H9 (cell line): Measurements from ENCODE around the gene KLHL14. TPM values are rescaled to one million over a fixed set of nuclear protein-coding genes. Genes with fewer than 3 reads are reported as not detected.

ENCODE experiments used
- DNase-seq: peaks from one replicate; pipeline ENCODE4 v3.0.0-alpha.2; 2017
- H2AFZ ChIP-seq: one replicate; pipeline ENCODE4 v1.6.1; 2013; ENCODE audit warnings: mild to moderate bottlenecking, low read length, control low read depth, moderate library complexity
- H2AK5ac ChIP-seq: 2 replicates; pipeline ENCODE4 v1.6.1; 2013; ENCODE audit warnings: low read length, control low read depth, mixed read lengths; ENCODE audit not compliant: insufficient read length
- H2BK120ac ChIP-seq: one replicate; pipeline ENCODE4 v1.6.1; 2013; ENCODE audit warnings: low read depth, mild to moderate bottlenecking, low read length, control low read depth, inconsistent platforms; ENCODE audit not compliant: poor library complexity, severe bottlenecking
- H2BK12ac ChIP-seq: 2 replicates; pipeline ENCODE4 v1.6.1; 2013; ENCODE audit warnings: low read length, control low read depth, mixed read lengths, low read depth; ENCODE audit not compliant: insufficient read length
- H2BK15ac ChIP-seq: 2 replicates; pipeline ENCODE4 v1.6.1; 2013; ENCODE audit warnings: low read depth, low read length, control low read depth
- H2BK20ac ChIP-seq: one replicate; pipeline ENCODE4 v1.6.1; 2013; ENCODE audit warnings: low read depth, mild to moderate bottlenecking, low read length, control low read depth, inconsistent platforms; ENCODE audit not compliant: poor library complexity, severe bottlenecking
- H2BK5ac ChIP-seq: 2 replicates; pipeline ENCODE4 v1.6.1; 2013; ENCODE audit warnings: low read length, control low read depth, mixed read lengths; ENCODE audit not compliant: insufficient read length
- H3K14ac ChIP-seq: 2 replicates; pipeline ENCODE4 v1.6.1; 2013; ENCODE audit warnings: low read length, control low read depth; ENCODE audit not compliant: insufficient read depth
- H3K18ac ChIP-seq: 2 replicates; pipeline ENCODE4 v1.6.1; 2013; ENCODE audit warnings: low read depth, mild to moderate bottlenecking, mixed read lengths, low read length, control low read depth; ENCODE audit not compliant: insufficient read length
- H3K23ac ChIP-seq: 2 replicates; pipeline ENCODE4 v1.6.1; 2013; ENCODE audit warnings: low read length, control low read depth, mixed read lengths, low read depth; ENCODE audit not compliant: insufficient read length
- H3K23me2 ChIP-seq: 2 replicates; pipeline ENCODE4 v1.6.1; 2013; ENCODE audit warnings: low read depth, mild to moderate bottlenecking, mixed read lengths, low read length, control low read depth; ENCODE audit not compliant: insufficient read length, poor library complexity, severe bottlenecking
- H3K27ac ChIP-seq: 2 replicates; pipeline ENCODE4 v1.5.1; 2013; ENCODE audit warnings: low read length, control low read depth, mixed read lengths, low read depth; ENCODE audit not compliant: insufficient read length
- H3K27me3 ChIP-seq: 2 replicates; pipeline ENCODE4 v1.6.1; 2013; ENCODE audit warnings: low read length, control low read depth, inconsistent platforms; ENCODE audit not compliant: insufficient read depth
- H3K4ac ChIP-seq: 2 replicates; pipeline ENCODE4 v1.6.1; 2013; ENCODE audit warnings: low read depth, mild to moderate bottlenecking, control low read depth, inconsistent platforms, low read length, moderate library complexity
- H3K4me1 ChIP-seq: 2 replicates; pipeline ENCODE4 v1.6.1; 2013; ENCODE audit warnings: low read length, control low read depth, inconsistent platforms; ENCODE audit not compliant: insufficient read depth
- H3K4me2 ChIP-seq: 2 replicates; pipeline ENCODE4 v1.6.1; 2013; ENCODE audit warnings: low read length, control low read depth, mixed read lengths; ENCODE audit not compliant: insufficient read length, insufficient read depth
- H3K56ac ChIP-seq: 2 replicates; pipeline ENCODE4 v1.6.1; 2013; ENCODE audit warnings: low read depth, mild to moderate bottlenecking, mixed read lengths, low read length, control low read depth; ENCODE audit not compliant: insufficient read length
- H3K79me1 ChIP-seq: 2 replicates; pipeline ENCODE4 v1.6.1; 2013; ENCODE audit warnings: low read depth, mild to moderate bottlenecking, moderate library complexity, low read length, control low read depth, inconsistent platforms; ENCODE audit not compliant: insufficient read depth, poor library complexity, severe bottlenecking
- H3K79me2 ChIP-seq: 2 replicates; pipeline ENCODE4 v1.6.1; 2013; ENCODE audit warnings: low read length, control low read depth, inconsistent platforms; ENCODE audit not compliant: insufficient read depth
- H3K9ac ChIP-seq: 2 replicates; pipeline ENCODE4 v1.6.1; 2013; ENCODE audit warnings: low read length, control low read depth, mixed read lengths; ENCODE audit not compliant: insufficient read length; ENCODE audit errors: extremely low read depth
- H3K9me3 ChIP-seq: one replicate; pipeline ENCODE4 v1.6.1; 2013; ENCODE audit warnings: low read depth, low read length, inconsistent platforms; ENCODE audit not compliant: control insufficient read depth
- H3T11ph ChIP-seq: one replicate; pipeline ENCODE4 v1.6.1; 2013; ENCODE audit warnings: mild to moderate bottlenecking, low read length, control low read depth, inconsistent platforms
- H4K20me1 ChIP-seq: one replicate; pipeline ENCODE4 v1.6.1; 2013; ENCODE audit not compliant: control insufficient read depth, insufficient read length, insufficient read depth
- H4K5ac ChIP-seq: 2 replicates; pipeline ENCODE4 v1.6.1; 2013; ENCODE audit warnings: low read depth, mild to moderate bottlenecking, mixed read lengths, low read length, control low read depth; ENCODE audit not compliant: insufficient read length
- H4K8ac ChIP-seq: replicated peaks from 2 replicates; pipeline ENCODE4 v1.6.1; 2013; ENCODE audit warnings: low read length, control low read depth, mixed read lengths, low read depth; ENCODE audit not compliant: insufficient read length
- H4K91ac ChIP-seq: 2 replicates; pipeline ENCODE4 v1.6.1; 2013; ENCODE audit warnings: low read depth, mild to moderate bottlenecking, moderate library complexity, mixed read lengths, low read length, control low read depth; ENCODE audit not compliant: insufficient read length
- H3K27ac Mint-ChIP-seq, 3 experiments: 2 replicates in 2 of 3; 3 replicates in 1 of 3; pipeline ENCODE4 v1.8.0; 2020 to 2021; ENCODE audit warnings: mixed read lengths in 3 of 3, mild to moderate bottlenecking in 1 of 3, moderate library complexity in 1 of 3
- H3K27me3 Mint-ChIP-seq: 2 replicates; pipeline ENCODE4 v1.8.0; 2021; ENCODE audit warnings: low read depth, mild to moderate bottlenecking, moderate library complexity, mixed read lengths
- H3K36me3 Mint-ChIP-seq, 3 experiments: 2 replicates in 2 of 3; 3 replicates in 1 of 3; pipeline ENCODE4 v1.8.0; 2020 to 2021; ENCODE audit warnings: low read depth in 3 of 3, mixed read lengths in 3 of 3; ENCODE audit not compliant: insufficient read depth in 1 of 3
- H3K4me1 Mint-ChIP-seq, 2 experiments: 2 replicates each; pipeline ENCODE4 v1.8.0; 2020; ENCODE audit warnings: mixed read lengths in 2 of 2
- H3K4me3 Mint-ChIP-seq, 2 experiments: 2 replicates in 1 of 2; 3 replicates in 1 of 2; pipeline ENCODE4 v1.8.0; 2020 to 2021; ENCODE audit warnings: mild to moderate bottlenecking in 2 of 2, mixed read lengths in 2 of 2, moderate library complexity in 1 of 2
- H3K9me3 Mint-ChIP-seq, 2 experiments: 2 replicates in 1 of 2; 3 replicates in 1 of 2; pipeline ENCODE4 v1.8.0; 2020; ENCODE audit warnings: mild to moderate bottlenecking in 2 of 2, mixed read lengths in 2 of 2, moderate library complexity in 1 of 2
- whole genome bisulfite sequencing: extraction: QIAGEN DNeasy Blood & Tissue Kit; methylation state at CpG from one replicate; pipeline ENCODE4 v1.1.7; 2013; ENCODE audit warnings: missing lambda C conversion rate, low lambda C conversion rate, mixed read lengths; ENCODE audit not compliant: insufficient read length; ENCODE audit errors: extremely low coverage; 5-methylcytosine and 5-hydroxymethylcytosine counted together
- total RNA-seq: library from RNA; stranded (reverse); gene quantifications from 2 replicates; pipeline ENCODE4 v1.2.1, GENCODE V29; 2021
- TF ChIP-seq, protein P1 (sequence below): fragments of 200-600 bp; sonication (generic); conservative IDR thresholded peaks from 3 replicates; pipeline ENCODE4 v1.8.0; 2021; ENCODE audit warnings: antibody characterized with exemption, mild to moderate bottlenecking

The KLHL14 gene
- total RNA-seq, 1 experiment from 2014 or later, result 1.0 TPM

DNA sequence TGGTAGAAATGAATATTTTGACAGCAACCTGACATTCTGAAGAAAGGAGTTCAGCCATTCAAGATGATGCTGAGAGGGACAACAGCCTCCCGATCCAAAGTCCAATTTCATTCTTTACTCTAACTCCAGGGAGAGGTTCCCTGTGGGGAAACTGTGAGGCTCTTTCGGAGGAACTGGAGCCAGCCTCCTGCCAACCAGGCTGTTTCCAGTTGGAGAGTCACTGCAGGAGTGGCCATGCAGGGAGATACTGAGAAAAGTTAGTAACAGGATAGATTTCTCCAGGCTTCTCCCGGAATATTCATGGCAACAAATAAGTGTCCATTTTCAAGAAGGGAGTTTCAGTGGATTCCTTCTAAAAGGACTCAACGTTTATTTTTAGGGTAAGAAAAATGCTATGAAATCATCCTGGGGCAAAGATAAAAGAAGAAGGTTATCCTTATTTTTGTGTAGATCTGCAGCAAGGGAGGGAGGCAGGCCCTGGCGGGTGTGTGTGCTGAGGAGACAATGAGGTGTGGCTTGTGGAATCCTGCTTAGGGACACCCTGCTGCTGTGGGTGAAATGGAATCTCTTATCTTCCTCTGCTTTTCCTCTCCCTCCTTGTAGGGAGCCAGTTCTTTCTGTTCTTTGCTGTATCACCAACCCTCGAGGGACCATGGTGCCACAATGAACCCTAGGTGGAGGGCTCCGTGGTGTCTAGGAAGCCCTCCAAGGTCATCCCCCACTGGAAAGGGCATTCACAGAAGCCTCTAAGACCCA, 18.1 kb downstream of the KLHL14 start:
- H3K4me3 Mint-ChIP-seq, result peak overlapping the region in 1 of 2 experiments; percentile 46; a peak in 3 of 5 replicates
- Histone ChIP-seq H2BK12ac (no peak overlapping the region), H3K79me1 (no peaks in the 10 kb centered on the region), H2BK15ac (no peak overlapping the region), H3K9ac (no peak overlapping the region), H3K27ac (no peak overlapping the region), H3K18ac (no peak overlapping the region), H3K9me3 (no peaks in the 10 kb centered on the region), H4K5ac (no peak overlapping the region), H3K23me2 (no peaks in the 10 kb centered on the region), H2BK5ac (no peak overlapping the region), H2BK20ac (no peak overlapping the region), H3K56ac (no peak overlapping the region), H4K20me1 (no peaks in the 10 kb centered on the region), H2AK5ac (no peak overlapping the region), H2BK120ac (no peak overlapping the region), H4K91ac (no peak overlapping the region), H3K27me3 (no peaks in the 10 kb centered on the region), H3K4me1 (no peaks in the 10 kb centered on the region; the same call in 1 of the 2 replicates), H3K23ac (no peak overlapping the region), H3K4ac (no peak overlapping the region), H3K4me2 (no peak overlapping the region), H2AFZ (no peak overlapping the region), H3T11ph (no peak overlapping the region), H4K8ac (no peak overlapping the region), H3K14ac (no peak overlapping the region), H3K79me2 (no peaks in the 10 kb centered on the region)
- H3K9me3 Mint-ChIP-seq, result peaks cover 0 to 3% of the 10 kb centered on the region in 2 experiments; a peak in 2 of 5 replicates
- TF ChIP-seq, protein P1, sequence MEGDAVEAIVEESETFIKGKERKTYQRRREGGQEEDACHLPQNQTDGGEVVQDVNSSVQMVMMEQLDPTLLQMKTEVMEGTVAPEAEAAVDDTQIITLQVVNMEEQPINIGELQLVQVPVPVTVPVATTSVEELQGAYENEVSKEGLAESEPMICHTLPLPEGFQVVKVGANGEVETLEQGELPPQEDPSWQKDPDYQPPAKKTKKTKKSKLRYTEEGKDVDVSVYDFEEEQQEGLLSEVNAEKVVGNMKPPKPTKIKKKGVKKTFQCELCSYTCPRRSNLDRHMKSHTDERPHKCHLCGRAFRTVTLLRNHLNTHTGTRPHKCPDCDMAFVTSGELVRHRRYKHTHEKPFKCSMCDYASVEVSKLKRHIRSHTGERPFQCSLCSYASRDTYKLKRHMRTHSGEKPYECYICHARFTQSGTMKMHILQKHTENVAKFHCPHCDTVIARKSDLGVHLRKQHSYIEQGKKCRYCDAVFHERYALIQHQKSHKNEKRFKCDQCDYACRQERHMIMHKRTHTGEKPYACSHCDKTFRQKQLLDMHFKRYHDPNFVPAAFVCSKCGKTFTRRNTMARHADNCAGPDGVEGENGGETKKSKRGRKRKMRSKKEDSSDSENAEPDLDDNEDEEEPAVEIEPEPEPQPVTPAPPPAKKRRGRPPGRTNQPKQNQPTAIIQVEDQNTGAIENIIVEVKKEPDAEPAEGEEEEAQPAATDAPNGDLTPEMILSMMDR, result no peak
- no peak for DNase-seq
- peak overlapping the region; percentile 94 to 96 (median 96); a peak in 6 of 7 replicates for H3K27ac Mint-ChIP-seq
- no CpG with 5 or more reads among the region's 7 CpGs for WGBS
- peaks cover 2% of the 10 kb centered on the region for H3K27me3 Mint-ChIP-seq
- peaks cover 51 to 59% of the 10 kb centered on the region in 2 experiments for H3K4me1 Mint-ChIP-seq
- H3K36me3 Mint-ChIP-seq, result peaks cover 0 to 4% (median 0%) of the 10 kb centered on the region in 3 experiments; a peak in 2 of 7 replicates
